Esophagus muscularis mucosa (tissue), 3 donors: ENCODE data around the gene SLC35F5.

Source experiments
- EP300 ChIP-seq: sonication (generic); formaldehyde crosslinking; IDR thresholded peaks from one replicate; pipeline ENCODE4 v1.6.1; 2017; ENCODE audit warnings: antibody characterized with exemption
- TF ChIP-seq, protein P1 (sequence below), 3 experiments: fragments of 200-600 bp in 2 of 3; fragments of 450-650 bp in 1 of 3; sonication (generic) in 2 of 3; IDR thresholded peaks; one replicate each; pipeline ENCODE4 v1.5.1; 2017 to 2019; ENCODE audit warnings: antibody characterized with exemption in 3 of 3, mild to moderate bottlenecking in 2 of 3, moderate library complexity in 1 of 3

DNA sequence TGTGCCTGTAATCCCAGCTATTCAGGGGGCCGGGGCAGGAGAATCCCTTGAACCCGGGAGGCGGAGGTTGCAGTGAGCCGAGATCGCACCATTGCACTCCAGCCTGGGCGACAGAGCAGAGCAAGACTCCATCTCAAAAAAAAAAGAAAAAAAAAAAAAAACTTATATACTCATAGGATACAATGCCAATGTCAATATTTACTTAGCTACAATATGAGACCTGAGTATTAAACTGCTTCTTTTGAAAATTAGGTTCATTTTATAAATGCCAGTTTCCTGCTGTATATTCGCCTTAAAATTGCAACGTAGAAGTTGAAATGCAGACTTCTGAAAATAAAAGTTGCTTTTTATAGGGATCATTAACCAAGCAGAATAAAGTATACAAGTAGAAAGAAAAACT, 2.3 kb downstream of the SLC35F5 start:
- TF ChIP-seq EP300, result no peak
- TF ChIP-seq, protein P1, sequence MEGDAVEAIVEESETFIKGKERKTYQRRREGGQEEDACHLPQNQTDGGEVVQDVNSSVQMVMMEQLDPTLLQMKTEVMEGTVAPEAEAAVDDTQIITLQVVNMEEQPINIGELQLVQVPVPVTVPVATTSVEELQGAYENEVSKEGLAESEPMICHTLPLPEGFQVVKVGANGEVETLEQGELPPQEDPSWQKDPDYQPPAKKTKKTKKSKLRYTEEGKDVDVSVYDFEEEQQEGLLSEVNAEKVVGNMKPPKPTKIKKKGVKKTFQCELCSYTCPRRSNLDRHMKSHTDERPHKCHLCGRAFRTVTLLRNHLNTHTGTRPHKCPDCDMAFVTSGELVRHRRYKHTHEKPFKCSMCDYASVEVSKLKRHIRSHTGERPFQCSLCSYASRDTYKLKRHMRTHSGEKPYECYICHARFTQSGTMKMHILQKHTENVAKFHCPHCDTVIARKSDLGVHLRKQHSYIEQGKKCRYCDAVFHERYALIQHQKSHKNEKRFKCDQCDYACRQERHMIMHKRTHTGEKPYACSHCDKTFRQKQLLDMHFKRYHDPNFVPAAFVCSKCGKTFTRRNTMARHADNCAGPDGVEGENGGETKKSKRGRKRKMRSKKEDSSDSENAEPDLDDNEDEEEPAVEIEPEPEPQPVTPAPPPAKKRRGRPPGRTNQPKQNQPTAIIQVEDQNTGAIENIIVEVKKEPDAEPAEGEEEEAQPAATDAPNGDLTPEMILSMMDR (IDR thresholded peaks at IDR 0.05), result no peak
